Measurements from ENCODE around the gene BRSK2. TPM values are rescaled to one million over a fixed set of nuclear protein-coding genes. Genes with fewer than 3 reads are reported as not detected.

The BRSK2 gene
- total RNA-seq, 1 experiment from 2014 or later, result 0.76 TPM

DNA sequence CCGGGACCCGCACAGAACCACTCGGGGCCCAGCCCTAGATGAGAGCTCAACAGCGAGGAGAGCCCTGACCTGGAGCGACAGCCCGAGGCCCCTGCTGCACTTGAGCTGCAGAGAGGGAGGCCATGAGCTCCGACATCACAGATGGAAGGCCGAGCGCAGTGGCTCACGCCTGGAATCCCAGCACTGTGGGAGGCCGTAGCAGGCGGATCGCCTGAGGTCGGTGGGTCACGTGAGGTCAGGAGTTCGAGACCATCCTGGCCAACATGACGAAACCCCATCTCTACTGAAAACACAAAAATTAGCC, 13.8 kb upstream of the BRSK2 start:
- DNase-seq (ENCODE audit: low spot score), result no peak

DNA sequence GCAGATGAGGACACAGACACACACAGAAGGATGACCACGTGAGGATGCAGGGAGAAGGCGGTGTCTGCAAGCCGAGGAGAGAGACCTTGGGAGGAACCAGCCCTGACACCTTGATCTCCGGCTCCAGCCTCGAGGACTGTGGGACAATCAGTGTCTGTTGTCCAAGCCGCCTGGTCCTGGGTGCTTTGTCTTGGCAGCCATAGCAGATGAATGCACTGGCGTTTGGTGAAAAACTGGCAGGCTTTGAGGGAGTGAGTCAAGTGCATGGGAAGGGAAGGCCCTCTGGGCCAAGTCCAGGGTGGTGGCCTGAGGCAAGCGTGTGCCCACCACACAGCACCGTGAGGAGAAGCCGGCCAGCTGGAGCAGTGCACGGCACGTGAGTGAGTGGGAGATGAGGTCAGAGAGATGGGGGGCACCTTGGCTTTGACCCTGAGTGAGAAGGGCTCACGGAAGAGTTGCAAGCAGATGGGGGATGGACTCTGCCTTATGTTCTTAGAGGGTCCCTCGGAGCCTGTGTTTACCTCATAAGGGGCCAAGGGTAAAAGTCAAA, 12.4 kb upstream of the BRSK2 start:
- no peak for DNase-seq (ENCODE audit: low spot score)

DNA sequence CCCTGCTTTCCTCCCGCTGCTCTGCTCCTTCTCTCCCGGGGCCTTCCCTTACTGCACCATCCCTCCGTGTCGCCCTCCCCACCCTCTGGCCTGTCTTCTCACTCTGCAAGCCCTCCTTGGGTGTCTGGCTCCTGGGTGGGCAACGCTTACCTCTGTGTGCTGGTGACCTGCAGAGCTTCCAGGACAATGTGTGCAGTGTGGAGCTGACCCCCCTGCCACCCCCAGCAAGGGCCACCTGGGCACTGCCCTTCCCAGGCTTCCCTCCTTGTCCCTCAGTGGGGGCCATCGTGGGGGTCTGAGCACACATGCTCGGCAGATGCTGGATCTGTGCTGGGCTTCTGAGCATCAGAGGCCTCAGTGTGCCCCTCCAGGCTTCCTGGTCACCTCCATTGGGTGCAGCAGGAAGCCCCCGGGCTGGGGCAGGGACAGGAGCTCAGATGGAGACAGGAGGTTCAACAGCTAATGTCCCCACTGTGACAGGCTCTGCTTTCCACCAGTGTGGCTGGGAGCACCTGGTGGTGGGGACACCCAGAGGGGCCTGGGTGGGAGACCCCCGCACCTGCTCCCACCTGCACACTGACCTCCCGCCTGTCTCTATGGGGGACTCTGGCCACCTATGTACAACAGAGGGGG, 7.8 kb upstream of the BRSK2 start:
- DNase-seq (ENCODE audit: low spot score), result no peak

DNA sequence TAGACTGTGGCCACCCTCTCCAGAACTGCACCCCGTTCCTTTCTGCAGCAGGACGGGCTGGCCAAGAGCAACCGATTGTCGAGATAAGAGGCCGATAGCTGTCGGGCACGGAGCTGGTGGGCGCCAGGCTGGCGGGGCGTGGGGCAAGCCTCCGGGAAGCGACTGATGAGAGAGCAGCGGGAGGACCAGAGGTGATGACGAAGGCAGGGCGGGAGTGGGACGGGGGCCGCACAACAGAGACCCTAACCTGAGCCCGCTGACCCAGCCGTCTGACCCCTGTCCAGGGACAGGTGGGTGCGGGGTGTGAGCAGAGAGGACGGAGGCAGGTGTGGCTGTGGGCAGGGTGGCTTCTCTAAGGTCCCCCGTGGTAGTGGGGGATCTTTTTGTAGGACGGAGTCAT, 7.3 kb upstream of the BRSK2 start:
- no peak for DNase-seq (ENCODE audit: low spot score)

DNA sequence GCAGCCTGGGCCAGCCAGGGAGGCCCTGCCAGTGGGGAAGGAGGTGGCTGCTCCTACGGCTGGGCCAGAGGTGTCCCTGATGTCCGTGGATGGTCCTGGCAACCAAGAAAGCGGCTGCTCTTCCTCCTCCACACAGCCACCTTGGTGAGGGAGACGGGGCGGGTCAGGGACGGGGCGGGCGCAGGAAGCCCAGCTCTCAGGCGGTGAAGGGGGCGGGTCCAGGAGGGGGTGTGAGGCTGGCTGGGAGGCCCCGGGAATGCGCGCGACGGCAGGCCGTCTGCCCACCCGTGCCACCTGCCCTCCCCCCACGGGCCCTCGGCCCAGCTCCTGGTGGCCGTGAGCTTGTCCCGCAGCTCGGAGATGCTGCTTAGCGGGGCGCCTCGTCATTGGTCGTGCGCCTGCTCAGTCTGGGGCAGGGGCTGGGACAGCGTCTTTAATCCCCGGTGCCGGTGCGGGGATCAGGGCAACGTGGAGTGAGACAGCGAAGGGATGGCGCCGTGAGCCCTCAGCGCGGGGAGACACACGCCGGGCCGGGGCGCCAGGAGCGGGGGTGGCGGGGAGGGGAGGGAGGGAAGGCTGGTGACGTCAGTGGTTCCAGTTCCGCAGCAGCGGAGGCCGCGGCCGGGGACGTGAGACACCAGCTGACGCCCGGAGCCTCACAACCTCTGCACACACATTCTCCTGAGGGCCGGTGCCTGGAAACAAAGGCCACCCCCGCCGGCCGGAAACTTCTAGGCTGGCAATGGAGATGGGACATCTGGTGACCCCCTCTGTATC, 6.7 kb upstream of the BRSK2 start:
- peak; percentile 73 for DNase-seq (ENCODE audit: low spot score)

DNA sequence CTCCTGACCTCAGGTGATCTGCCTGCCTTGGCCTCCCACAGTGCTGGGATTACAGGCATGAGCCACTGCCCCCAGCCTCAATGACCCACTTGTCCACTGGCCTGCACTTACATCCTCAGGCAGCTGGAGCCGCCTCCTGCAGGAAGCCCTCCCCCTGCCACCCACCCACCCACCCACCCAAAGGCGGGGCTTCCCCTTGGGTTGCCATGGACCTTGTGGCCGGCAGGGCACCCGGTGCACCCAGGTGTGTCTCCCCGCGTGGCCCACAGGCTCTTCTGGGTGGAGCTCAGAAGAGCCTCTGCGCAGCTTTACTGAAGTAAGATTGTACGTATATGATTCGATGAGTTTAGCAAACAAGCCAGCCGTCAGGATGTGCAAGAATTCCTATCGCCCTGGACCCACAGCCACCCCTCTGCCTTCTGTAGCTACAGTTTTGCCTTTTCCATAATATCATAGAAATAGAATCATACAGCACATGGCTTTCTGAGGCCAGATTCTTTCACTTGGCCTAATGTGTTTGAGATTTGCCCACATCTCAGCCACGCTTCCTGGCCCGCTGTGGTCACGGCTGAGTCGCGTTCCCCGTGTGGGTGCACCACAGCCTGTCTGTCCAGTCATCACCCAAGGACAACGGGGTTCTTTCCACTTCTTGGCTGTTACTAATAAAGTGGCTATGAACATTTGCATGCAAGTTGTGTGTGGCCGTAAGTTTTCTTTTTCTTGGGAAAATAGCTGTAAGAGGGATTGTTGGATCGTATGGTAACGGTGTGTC, 5.3 kb upstream of the BRSK2 start:
- no peak for DNase-seq (ENCODE audit: low spot score)

DNA sequence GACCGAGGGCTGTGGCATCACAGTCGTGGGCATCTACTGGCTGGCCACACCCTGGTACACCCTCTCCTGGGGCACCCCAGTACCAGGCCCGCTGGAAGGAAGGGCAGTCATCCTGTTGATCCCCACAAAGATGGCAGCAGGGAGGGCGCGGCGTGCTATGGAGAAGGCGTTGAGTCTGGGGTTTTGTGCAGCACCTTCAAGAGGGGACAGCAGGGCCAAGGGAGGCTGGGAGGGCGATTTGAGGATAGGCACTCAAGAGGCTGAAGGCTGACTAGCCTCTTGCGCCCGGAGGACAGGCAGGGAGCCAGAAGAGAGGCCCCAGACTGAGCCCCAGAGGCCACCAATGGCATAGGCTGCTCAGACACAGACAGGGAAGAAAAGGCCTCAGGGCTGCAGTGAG, 2.2 kb upstream of the BRSK2 start:
- no peak for DNase-seq (ENCODE audit: low spot score)

DNA sequence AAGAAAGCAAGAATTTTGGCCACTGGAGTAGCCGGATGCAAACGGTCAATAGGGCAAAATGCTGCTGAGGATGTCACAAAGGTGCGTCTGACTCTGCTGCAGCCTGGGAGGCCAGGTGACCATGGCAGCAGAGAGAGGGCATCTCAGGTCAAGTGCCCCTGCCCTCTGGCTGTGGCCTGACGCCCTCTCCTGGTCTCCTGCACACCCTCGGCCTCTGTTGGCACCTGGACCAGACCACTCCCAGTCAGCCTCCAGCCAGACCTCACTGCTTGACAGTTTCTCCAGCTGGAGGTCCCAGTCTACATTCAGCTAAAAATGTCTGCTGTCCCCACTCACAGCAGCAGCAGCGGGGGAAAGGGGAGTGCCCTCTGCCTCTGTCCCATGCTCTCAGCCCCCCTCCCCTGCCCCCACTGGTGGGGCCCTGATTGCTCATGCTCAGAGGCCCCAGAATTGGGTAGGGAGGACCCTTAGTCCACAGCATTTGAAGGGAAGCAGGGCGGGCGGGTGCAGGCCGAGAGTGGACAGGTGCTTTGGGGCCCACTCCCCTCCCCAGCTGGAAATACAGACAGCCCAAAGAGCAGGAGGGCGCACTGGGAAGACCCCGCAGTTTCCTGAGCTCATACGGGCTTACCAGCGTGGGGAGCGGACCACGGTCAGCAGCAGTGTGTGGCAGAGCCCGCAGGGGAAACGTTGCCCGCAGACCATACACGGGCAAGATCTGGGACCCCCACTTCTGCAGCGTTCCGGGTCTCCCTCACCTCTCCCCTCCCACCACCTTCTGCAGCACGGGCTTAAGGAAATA, 1.6 kb upstream of the BRSK2 start:
- no peak for DNase-seq (ENCODE audit: low spot score)

DNA sequence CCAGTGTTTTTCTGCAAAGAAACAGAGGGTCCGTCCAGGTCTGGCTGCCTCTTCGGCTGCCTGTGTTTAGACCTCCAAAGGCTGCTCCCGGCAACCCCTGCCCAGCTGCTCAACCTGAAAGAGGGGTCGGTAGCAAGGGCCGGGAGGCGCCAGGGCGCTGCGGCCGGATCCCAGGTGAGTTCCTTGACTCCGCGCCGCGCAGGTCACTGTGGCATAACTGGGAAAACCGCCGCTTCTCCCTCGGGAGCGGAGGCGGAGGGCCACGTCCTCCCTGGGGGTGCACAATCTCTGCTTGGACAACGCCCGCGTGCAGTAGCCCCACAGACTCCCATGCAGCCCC, 1.0 kb upstream of the BRSK2 start:
- no peak for DNase-seq (ENCODE audit: low spot score)

DNA sequence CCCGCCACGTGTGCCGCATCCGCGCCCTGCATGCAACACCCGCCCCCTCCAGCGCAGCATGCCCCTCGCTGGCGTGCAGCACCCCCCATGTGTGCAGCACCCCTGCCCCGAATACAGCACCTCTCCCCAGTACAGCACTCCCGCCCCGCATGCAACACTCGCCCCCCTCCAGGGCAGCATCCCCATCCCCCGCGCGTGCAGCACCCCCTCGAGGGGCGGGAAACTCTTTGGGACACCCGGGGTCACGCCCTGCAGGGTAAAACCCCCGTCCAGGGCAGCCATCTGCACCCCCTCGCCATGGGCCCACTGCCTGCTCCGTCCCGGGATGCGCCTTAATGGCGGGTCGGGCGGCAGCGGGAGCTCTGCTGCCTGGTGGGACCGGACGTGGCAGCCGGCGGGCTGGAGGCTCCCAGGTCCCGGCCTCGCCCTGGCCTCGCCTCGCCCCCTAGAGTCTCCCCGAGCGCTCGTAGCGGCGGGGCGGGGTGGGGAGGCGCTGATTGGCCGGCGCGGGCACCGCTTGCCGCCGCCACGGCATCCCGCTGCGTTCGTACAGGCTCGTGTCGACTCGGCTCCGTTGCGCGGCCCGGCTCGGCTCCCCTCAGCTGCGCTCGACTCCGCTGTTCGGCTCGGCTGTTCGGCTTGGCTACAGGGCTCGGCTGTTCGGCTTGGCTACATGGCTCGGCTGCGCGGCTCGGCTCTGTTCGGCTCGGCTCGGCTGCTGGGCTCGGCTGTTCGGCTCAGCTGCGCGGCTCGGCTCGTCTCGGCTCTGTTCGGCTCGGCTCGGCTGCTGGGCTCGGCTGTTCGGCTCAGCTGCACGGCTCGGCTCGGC, 417 bp upstream of the BRSK2 start:
- DNase-seq (ENCODE audit: low spot score), result peak; percentile 96

DNA sequence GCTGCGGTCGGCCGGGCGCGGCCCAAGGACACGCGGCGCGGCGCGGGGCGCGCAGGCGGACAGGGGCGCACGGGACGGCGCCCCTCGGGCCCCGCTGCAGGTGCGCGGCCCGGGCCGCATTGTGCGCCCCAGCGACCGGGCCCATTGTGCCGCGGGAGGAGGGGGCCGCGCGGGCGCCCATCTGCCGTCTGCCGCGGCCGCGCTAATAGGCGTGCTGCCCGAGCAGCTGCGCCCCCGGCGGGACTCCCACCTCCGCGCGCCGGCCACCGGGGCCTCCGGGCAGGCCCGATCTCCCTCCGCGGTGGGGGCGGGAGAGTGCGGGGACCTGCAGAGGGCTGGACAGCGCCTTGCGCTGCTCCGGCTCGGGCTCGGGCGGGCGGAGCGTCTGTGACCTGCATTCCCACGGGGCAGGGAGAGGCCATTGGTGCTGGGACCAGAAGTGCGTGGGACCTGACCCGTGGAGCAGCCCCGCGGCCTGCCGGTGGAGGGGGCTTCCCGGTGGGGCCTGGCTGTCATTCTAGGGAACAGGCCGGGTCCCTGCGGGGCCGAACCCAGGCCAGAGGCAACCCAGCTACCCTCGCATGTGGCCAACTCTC, 933 bp downstream of the BRSK2 start:
- no peak for DNase-seq (ENCODE audit: low spot score)

DNA sequence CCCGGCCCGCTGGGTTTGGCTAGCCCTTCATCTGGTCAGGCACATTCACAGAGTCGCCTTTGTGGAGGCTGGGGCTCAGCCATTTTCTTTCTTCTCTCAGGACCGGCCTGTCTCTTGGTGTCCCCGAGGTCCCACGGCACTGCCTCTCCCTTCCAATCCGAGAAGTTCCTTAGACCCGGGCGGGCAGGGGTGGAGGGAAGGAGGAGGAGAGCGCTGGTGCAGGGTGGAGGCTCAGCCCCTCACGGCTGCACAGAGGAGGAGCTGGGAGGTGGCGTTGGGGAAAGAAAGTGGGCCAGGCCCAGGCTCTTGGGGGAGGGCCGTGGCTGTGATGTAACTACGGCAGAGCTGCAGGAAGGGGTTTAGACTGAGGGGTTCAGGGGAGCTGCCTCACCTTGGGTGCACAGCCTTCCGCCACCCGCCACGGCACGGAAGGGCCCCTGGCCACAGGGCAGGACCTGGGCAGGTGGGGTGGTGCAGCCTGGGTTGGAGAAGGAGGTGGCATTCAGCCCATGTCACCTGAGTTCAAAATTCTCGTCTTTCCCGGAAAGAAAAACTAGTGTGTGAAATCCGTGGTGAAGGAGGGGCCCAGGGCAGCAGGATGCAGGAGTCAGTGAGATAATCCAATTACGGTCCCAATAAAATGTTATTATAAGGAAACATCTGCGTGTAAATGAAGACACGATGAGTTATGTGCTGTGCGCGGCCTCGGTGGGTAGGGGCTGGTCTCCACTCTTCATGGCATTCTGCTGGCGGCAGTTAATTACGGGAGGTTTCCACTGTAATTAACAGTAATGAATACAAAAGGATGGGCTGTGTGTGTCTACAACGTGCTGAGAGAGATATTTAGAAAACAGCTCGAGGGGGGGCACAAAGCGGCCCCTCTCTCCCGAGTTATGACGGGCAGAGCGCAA, 1.7 kb downstream of the BRSK2 start:
- no peak for DNase-seq (ENCODE audit: low spot score)

DNA sequence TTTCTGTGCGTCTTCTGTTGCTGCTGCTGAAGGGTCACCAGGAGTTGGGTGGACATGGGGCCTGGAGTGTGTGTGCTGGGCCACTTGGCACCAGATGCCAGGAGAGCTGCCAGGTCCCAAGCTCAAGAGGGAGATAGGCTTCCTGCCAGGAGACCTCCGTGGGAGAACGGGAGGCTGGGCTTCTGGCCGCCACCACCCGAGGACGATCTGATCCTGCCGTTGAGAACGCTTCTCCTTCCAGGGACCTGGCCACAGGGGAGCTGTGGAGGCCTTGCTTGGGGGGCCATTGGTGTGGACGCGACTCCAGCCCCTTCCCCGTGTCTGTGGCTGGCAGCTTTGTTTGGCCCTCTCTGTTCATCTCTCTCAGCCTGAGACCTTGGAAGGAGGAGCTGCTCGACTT, 2.4 kb downstream of the BRSK2 start:
- DNase-seq (ENCODE audit: low spot score), result no peak

DNA sequence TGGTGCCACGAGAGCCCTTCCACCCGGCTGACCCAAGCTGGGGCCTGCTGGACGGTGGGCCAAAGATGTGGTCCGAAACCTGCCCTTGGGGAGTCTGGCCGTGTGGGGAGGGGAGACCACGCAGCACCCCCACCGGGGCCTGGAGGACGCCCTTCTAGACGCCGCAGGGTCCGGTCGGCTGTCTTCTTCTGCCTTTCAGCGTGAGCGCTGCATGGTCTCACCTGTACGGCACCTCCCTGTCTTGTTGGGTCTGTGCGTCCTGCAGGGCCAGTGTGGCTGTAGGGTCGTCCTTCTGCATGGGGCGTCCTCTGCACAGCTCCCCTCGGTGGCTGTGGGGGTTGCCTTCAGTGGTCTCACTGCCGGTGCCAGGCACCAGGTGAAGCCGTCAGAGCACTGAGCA, 2.8 kb downstream of the BRSK2 start:
- no peak for DNase-seq (ENCODE audit: low spot score)

DNA sequence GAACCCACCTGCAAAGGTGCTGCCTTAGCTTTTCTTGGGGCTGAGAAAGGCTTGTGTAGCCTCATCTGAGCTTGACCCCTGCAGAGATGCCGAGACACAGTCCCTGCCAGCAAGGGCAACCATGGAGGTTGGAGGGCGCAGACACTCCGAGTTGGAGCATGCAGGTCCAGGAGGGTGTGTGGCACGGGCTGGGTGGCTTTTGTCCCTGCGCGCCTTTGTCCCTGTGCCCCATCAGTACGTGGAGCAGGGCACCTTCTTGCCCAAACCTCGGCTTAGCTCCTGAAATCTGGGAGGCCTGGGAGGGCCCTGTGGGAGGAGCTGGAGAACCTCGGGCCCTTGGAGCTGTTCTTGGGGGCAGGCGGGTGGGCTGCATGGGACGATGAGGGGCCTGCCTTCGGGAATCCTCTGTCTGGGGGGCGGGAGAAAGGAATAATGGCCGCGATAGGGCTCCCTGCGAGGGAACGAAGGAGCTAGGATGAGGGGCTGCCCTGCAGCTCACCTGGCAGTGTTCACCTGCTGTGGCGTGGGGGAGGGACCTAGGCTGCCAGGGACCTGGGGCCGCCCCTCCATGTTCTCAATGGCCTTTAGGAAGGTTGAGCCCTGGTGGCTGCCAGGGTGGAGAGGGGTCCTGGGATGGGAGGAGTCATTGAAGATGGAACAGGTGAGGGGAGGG, 3.4 kb downstream of the BRSK2 start:
- DNase-seq (ENCODE audit: low spot score), result no peak

DNA sequence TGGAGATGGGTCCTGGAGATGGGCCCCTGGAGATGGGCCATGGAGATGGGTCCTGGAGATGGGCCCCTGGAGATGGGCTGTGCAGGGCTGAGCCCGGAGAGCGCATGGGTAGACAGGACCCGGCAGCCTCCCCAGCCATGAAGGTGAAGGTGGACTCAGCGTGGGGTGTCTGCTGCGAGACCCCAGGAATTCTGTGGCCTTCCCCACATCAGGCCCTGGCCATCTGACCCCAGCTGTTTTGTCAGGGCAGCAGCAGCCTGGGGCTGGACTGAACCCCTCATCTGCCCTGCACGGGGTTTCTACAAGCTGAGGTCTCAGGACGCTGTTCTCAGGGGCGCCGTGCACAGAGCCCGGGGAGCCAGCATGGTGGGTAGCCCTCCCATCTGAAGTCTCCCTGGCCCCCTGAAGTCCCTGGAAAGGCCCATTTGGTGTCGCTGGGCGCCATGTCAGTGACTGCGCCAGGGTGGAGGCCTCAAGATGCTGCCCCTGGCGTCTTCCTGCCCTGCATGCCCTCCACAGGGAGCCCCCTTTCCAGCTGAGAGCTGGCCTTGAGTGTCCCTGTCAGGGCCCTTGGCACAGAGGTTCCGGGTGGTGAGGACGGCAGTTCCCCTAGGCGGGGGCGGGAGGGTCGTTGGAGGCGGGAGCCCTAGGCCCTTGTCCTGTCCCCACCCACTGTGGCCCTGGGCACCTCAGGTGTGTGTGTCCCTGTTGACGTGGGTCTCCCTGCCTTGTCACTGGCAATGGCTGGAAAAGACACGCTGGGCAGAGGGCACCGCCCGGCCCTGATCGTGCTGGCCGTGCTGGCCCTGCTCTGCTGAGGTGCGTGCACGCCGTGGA, 5.4 kb downstream of the BRSK2 start:
- no peak for DNase-seq (ENCODE audit: low spot score)

DNA sequence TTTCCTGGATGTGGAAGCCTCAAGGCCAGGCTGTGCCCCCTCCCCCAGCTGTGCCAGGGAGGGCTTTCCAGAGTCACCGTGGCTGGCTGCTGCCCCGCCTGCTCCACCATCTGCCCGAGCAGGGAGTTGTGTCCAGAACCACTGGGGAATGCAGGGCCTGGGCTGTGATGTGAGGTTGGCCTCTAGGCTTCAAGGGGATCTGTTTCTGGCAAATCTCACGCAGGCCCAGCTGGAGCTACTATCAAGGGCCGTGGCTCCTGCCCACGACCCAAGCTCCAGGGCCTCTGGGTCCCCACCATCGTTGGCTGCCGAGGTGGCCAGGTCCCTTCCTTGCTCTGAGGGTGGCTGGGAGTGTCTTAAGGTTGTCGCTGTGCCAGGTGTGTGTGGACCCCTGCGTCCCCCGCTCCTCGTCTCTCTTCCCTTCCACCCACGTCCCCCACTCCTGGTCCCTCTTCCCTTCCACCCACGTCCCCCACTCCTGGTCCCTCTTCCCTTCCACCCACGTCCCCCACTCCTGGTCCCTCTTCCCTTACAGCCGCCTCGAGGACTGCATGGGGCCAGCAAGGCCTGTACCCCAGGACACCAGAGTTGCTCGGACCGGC, 6.1 kb downstream of the BRSK2 start:
- no peak for DNase-seq (ENCODE audit: low spot score)
